Pancreas (tissue), 10 donors: Measurements from ENCODE around the gene GBF1. TPM values are rescaled to one million over a fixed set of nuclear protein-coding genes. Genes with fewer than 3 reads are reported as not detected.

ENCODE experiments used
- ATAC-seq, 4 donors: fragments of 200-7000 bp; cut with Tn5 transposase; one replicate each; pipeline versions ENCODE4 v1.8.0 to v1.9.1; 2020; ENCODE audit warnings: mild to moderate bottlenecking in 4 of 4, moderate library complexity in 4 of 4
- DNase-seq, 6 donors: peaks; one replicate each; pipeline ENCODE4 v3.0.0-alpha.2; 2020
- FAIRE-seq: peaks from 2 replicates; lab custom pipeline; 2012; peaks lifted over from hg19 to GRCh38; lab: Jason Lieb, UNC
- H3K27ac ChIP-seq, 4 donors: fragments of 200-600 bp; sonication (generic); 1 replicate in 3 of 4; 2 replicates in 1 of 4; pipeline versions ENCODE4 v1.5.0 to v1.8.0; 2020
- H3K27me3 ChIP-seq, 4 donors: fragments of 200-600 bp; one replicate each; pipeline ENCODE4 v1.8.0; 2021
- H3K36me3 ChIP-seq, 3 donors: fragments of 200-600 bp; sonication (generic) in 1 of 3; one replicate each; pipeline versions ENCODE4 v1.5.0 to v1.8.0; 2020 to 2021
- H3K4me1 ChIP-seq, 3 donors: fragments of 200-600 bp; one replicate each; pipeline ENCODE4 v1.8.0; 2021
- H3K4me3 ChIP-seq, 4 donors: fragments of 200-600 bp; sonication (generic) in 2 of 4; one replicate each; pipeline versions ENCODE4 v1.5.0 to v1.8.0; 2020 to 2021
- H3K9me3 ChIP-seq, 4 donors: fragments of 200-600 bp; one replicate each; pipeline ENCODE4 v1.8.0; 2021
- WGBS, 2 donors: extraction: QIAGEN DNeasy Blood & Tissue Kit; methylation state at CpG; one replicate each; pipeline ENCODE4 v1.1.7; 2013; 5-methylcytosine and 5-hydroxymethylcytosine counted together
- intact Hi-C, 3 donors: fragments of 100-400 bp; cut with DNase I; formaldehyde crosslinking; loops; one replicate each; pipeline versions ENCODE4 v1.11.1 to v1.14.2; 2022
- polyA plus RNA-seq, 2 donors: library from polyadenylated mRNA; stranded (reverse); fragments of 200-250 nt; gene quantifications; one replicate each; pipeline ENCODE4 v1.2.3, GENCODE V29; 2013
- total RNA-seq, 6 donors: library from RNA; stranded (reverse); fragmentation: NEBNext Ultra II Directional in 4 of 6; extraction: Animal tissue kit (Norgen Biotek cat#: 25700) in 4 of 6; gene quantifications; one replicate each; pipeline versions ENCODE4 v1.2.1 to v1.2.4, GENCODE V29; 2021 to 2023
- TF ChIP-seq, protein P1 (sequence below), 4 donors: fragments of 200-600 bp; sonication (generic) in 3 of 4; IDR thresholded peaks; one replicate each; pipeline versions ENCODE4 v1.5.0 to v1.8.0; 2021; ENCODE audit warnings: antibody characterized with exemption in 4 of 4
- donor health status: healthy with polysubstance abuse.
- donor health status: DM: no; HTN: no; CAD: no; lungs with moderate emphysema.
- donor health status: DM: no; HTN: no; CAD: no.
- donor health status: control.
- donor health status: control.
- donor health status: Bipolar disorder and iron deficiency.
- donor health status: DM: yes; HTN: yes; CAD: no.
- donor health status: DM: no; HTN: no; CAD: no.
- donor health status: DM: no; HTN: no; CAD: no.
- donor health status: DM: yes; HTN: yes; CAD: no.

GBF1 gene
- total and polyA plus RNA-seq, 8 donors, result 14.9 to 27.6 (median 18.2) TPM

DNA sequence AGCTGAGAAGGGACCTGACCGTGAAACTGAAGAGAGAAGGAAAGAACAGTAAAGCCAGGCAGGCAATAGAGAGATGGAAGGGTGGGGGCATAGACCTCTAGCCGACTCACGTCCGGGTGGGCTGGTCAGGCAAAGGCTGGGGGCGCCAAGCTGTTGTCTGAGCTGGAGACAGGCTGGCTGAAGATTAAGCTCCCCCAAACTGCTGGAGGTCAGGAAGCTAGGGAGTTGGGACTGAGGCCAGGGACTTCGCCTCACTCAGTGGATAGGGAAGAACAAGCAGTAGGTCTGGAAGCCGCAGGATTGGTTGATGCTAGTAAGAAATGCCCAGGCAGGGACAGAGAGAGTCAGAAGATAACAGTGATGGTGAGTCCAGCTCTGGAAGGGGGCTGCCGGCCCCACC, 9.3 kb upstream of the GBF1 start:
- no peak for FAIRE-seq
- intact Hi-C loops, result loop anchor here in 1 of 3 donors (10.0 kb wide), 1 partner anchor 49 kb away; no protein-coding TSS in a partner anchor
- H3K27ac ChIP-seq, result no peak overlapping the region
- TF ChIP-seq, protein P1, sequence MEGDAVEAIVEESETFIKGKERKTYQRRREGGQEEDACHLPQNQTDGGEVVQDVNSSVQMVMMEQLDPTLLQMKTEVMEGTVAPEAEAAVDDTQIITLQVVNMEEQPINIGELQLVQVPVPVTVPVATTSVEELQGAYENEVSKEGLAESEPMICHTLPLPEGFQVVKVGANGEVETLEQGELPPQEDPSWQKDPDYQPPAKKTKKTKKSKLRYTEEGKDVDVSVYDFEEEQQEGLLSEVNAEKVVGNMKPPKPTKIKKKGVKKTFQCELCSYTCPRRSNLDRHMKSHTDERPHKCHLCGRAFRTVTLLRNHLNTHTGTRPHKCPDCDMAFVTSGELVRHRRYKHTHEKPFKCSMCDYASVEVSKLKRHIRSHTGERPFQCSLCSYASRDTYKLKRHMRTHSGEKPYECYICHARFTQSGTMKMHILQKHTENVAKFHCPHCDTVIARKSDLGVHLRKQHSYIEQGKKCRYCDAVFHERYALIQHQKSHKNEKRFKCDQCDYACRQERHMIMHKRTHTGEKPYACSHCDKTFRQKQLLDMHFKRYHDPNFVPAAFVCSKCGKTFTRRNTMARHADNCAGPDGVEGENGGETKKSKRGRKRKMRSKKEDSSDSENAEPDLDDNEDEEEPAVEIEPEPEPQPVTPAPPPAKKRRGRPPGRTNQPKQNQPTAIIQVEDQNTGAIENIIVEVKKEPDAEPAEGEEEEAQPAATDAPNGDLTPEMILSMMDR (IDR thresholded peaks at IDR 0.05), result no peak
- ATAC-seq, result no peak
- H3K27me3 ChIP-seq, result no peaks in the 10 kb centered on the region
- H3K9me3 ChIP-seq, result no peaks in the 10 kb centered on the region
- H3K4me1 ChIP-seq, result peaks cover 0 to 8% (median 0%) of the 10 kb centered on the region in 3 donors
- WGBS, 2 donors, result 57 to 62% methylated on average over 8 of the region's 8 CpGs
- H3K36me3 ChIP-seq, result no peaks in the 10 kb centered on the region
- no peak for DNase-seq
- H3K4me3 ChIP-seq, result no peak overlapping the region

DNA sequence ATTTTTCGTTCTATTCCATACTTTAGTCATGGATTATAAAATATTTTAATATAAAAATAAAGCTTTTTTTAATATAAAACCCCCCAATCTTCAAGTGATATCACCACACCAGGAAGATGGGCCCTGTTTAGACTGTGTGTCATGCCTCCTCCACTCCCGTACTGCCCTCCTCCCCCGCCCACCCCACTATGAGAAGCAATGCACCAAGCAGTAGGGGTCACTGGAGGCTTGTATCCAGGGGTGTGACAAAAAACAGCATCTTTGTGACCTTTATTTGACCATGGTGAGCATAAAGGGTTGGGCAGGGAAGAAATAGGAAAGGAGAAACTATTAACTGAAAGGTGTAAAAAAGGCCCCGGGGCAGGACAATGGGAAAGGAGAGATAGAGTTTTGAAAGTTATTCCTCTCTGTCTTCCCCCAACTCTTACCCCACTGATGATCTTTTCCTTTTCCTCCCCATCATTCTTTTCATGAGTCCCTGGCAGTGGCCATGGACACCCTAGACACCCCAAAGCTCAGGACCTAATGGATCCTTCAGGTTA, 7.5 kb upstream of the GBF1 start:
- no peak for FAIRE-seq
- H3K9me3 ChIP-seq, result no peaks in the 10 kb centered on the region
- no peaks in the 10 kb centered on the region for H3K36me3 ChIP-seq
- WGBS, 2 donors, result 50 to 61% methylated on average over 4 of the region's 4 CpGs
- TF ChIP-seq, protein P1 (IDR thresholded peaks at IDR 0.05), result no peak
- H3K27me3 ChIP-seq, result no peaks in the 10 kb centered on the region
- H3K27ac ChIP-seq, result no peak overlapping the region
- no peak for ATAC-seq
- H3K4me1 ChIP-seq, result peaks cover 0 to 4% (median 0%) of the 10 kb centered on the region in 3 donors
- H3K4me3 ChIP-seq, result no peak overlapping the region
- intact Hi-C loops, result loop anchor here in 1 of 3 donors (10.0 kb wide), 1 partner anchor 47 kb away; no protein-coding TSS in a partner anchor
- no peak for DNase-seq

DNA sequence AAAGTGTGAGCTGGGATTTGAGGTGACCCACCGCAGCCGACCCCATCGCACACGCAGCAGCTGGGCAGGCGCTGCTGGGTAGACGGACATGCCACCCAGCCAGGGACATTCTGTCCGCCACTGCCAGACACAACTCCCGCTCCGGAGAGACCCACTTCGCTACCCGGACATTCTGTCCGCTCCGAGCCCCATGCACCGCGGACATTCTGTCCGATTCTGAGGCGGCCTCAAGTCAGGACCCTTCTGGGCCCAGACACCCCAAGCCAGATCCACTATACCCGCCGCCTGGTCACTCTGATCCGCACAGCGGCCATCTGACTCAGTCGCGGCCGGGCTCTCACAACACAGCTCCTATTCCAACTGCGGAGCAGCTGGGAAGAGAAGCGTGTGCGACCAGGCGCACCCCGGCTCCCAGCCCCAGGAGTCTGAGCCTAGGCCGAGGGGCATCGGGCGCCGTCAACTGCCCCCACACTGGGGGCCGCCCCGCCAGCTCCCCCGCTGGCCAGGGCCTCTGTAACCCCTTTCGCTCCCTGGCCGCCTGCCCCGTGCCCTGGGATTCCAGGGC, 4.8 kb upstream of the GBF1 start:
- H3K9me3 ChIP-seq, result no peaks in the 10 kb centered on the region
- intact Hi-C loops, result no loop called here
- no peak for ATAC-seq
- no peak overlapping the region for H3K27ac ChIP-seq
- FAIRE-seq, result no peak
- TF ChIP-seq, protein P1 (IDR thresholded peaks at IDR 0.05), result no peak
- no peaks in the 10 kb centered on the region for H3K27me3 ChIP-seq
- H3K4me3 ChIP-seq, result peak overlapping the region in 3 of 4 donors; percentile 38 to 49 (median 43)
- peak in 3 of 6 donors; percentile 38 to 71 (median 63) for DNase-seq
- H3K36me3 ChIP-seq, result no peaks in the 10 kb centered on the region
- H3K4me1 ChIP-seq, result peaks cover 0 to 4% (median 0%) of the 10 kb centered on the region in 3 donors
- 55 to 57% methylated on average over 39 of the region's 39 CpGs for WGBS, 2 donors

DNA sequence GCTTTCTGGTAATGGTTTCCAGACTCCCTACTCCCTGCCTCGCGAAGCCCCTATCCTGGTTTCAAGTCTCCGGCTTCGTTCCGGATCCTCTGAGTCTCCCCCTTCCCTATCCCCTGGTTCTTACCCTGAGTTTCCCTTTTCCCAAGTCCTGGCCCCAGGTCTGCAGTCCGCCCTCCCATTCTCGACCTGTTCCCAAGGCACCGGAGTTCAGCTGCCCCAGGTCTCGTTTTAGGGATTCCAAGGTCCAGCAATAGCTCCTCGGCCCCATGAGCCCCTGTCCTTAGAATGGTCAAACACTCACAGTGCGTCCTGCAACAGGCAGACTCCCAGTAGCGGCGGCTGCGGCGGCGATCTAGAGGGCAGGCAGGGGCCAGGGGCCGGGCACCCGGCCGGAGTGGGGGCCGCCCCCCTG, 4.3 kb upstream of the GBF1 start:
- peak overlapping the region; percentile 38 to 49 (median 43) for H3K4me3 ChIP-seq
- intact Hi-C loops, result no loop called here
- H3K36me3 ChIP-seq, result no peaks in the 10 kb centered on the region
- no peaks in the 10 kb centered on the region for H3K27me3 ChIP-seq
- DNase-seq (peak in 2 of 6 donors; percentile 10 to 30), FAIRE-seq (no peak), ATAC-seq (peak in 1 of 4 donors; percentile 0)
- H3K9me3 ChIP-seq, result no peaks in the 10 kb centered on the region
- peaks cover 0 to 4% (median 0%) of the 10 kb centered on the region in 3 donors for H3K4me1 ChIP-seq
- no peak overlapping the region for H3K27ac ChIP-seq
- 6 to 11% methylated on average over 20 of the region's 20 CpGs for WGBS, 2 donors
- TF ChIP-seq, protein P1 (IDR thresholded peaks at IDR 0.05), result no peak
